MG63 (cell line): Measurements from ENCODE around the gene SPACA6. TPM values are rescaled to one million over a fixed set of nuclear protein-coding genes. Genes with fewer than 3 reads are reported as not detected.

Source experiments
- DNase-seq: peaks from one replicate; pipeline ENCODE4 v3.0.0-alpha.2; 2020
- H3K27me3 ChIP-seq: fragments of 250-450 bp; sonication (Bioruptor Pico); 2 replicates; pipeline ENCODE4 v1.5.1; 2020; ENCODE audit warnings: mild to moderate bottlenecking, moderate library complexity
- H3K36me3 ChIP-seq: fragments of 250-450 bp; sonication (Bioruptor Pico); 2 replicates; pipeline ENCODE4 v1.5.1; 2020; ENCODE audit warnings: mild to moderate bottlenecking, moderate library complexity
- H3K4me3 ChIP-seq: fragments of 250-450 bp; sonication (Bioruptor Pico); 2 replicates; pipeline ENCODE4 v1.5.1; 2020; ENCODE audit warnings: mild to moderate bottlenecking, moderate library complexity
- H3K9me3 ChIP-seq: fragments of 250-450 bp; sonication (Bioruptor Pico); 2 replicates; pipeline ENCODE4 v1.5.1; 2020; ENCODE audit warnings: mild to moderate bottlenecking, moderate library complexity
- total RNA-seq: library from RNA; depleted of rRNA; stranded (reverse); fragments of >200 nt; shearing (Covaris generic); gene quantifications from 2 replicates; pipeline ENCODE4 v1.2.3, GENCODE V29; 2014; ENCODE audit warnings: low replicate concordance; rRNA removed

The SPACA6 gene
- total RNA-seq, 1 experiment from 2014 or later = 8.2 TPM

GRCh38 chr19:51739466-51740213, 46.5 kb downstream of the SPACA6 start:
- Histone ChIP-seq H3K36me3 (no peaks in the 10 kb centered on the region), H3K27me3 (peaks cover 14% of the 10 kb centered on the region), H3K9me3 (no peaks in the 10 kb centered on the region), H3K4me3 (no peak overlapping the region)
- no peak for DNase-seq

- H3K9me3 ChIP-seq = no peaks in the 10 kb centered on the region
- H3K4me3 ChIP-seq = no peak overlapping the region
- H3K36me3 ChIP-seq = no peaks in the 10 kb centered on the region
- H3K27me3 ChIP-seq = peaks cover 14% of the 10 kb centered on the region
- no peak for DNase-seq
These were observed 47.2 kb downstream of the SPACA6 start for GRCh38 chr19:51740356-51740755.

GRCh38 chr19:51742789-51743188, 49.7 kb downstream of the SPACA6 start:
- Histone ChIP-seq H3K9me3 (no peaks in the 10 kb centered on the region), H3K4me3 (no peak overlapping the region), H3K27me3 (peaks cover 5% of the 10 kb centered on the region), H3K36me3 (no peaks in the 10 kb centered on the region)
- DNase-seq = no peak

GRCh38 chr19:51743405-51743804, 50.3 kb downstream of the SPACA6 start:
- H3K27me3 ChIP-seq = no peaks in the 10 kb centered on the region
- no peaks in the 10 kb centered on the region for H3K9me3 ChIP-seq
- no peak overlapping the region for H3K4me3 ChIP-seq
- DNase-seq = no peak
- H3K36me3 ChIP-seq = no peaks in the 10 kb centered on the region

- Histone ChIP-seq H3K4me3 (no peak overlapping the region), H3K36me3 (no peaks in the 10 kb centered on the region), H3K27me3 (no peaks in the 10 kb centered on the region; the same call in 1 of the 2 replicates), H3K9me3 (no peaks in the 10 kb centered on the region)
- no peak for DNase-seq
These were observed 53.6 kb downstream of the SPACA6 start for GRCh38 chr19:51746731-51747130.

- no peaks in the 10 kb centered on the region; the same call in 1 of the 2 replicates for H3K27me3 ChIP-seq
- no peak for DNase-seq
- no peaks in the 10 kb centered on the region for H3K9me3 ChIP-seq
- H3K36me3 ChIP-seq = no peaks in the 10 kb centered on the region
- H3K4me3 ChIP-seq = no peak overlapping the region
These were observed 56.8 kb downstream of the SPACA6 start for GRCh38 chr19:51749979-51750378.

- no peak for DNase-seq
- no peaks in the 10 kb centered on the region for H3K9me3 ChIP-seq
- H3K36me3 ChIP-seq = no peaks in the 10 kb centered on the region
- H3K27me3 ChIP-seq = no peaks in the 10 kb centered on the region; the same call in 1 of the 2 replicates
- H3K4me3 ChIP-seq = no peak overlapping the region
These were observed 57.4 kb downstream of the SPACA6 start for GRCh38 chr19:51750400-51751094.

GRCh38 chr19:51751655-51752054, 58.5 kb downstream of the SPACA6 start, which contains the start of gene FPR1:
FPR1 (minus strand) TSS chr19:51751878; CDS start chr19:51746994, 4,884 bp downstream.
- DNase-seq = no peak
- H3K9me3 ChIP-seq = no peaks in the 10 kb centered on the region

GRCh38 chr19:51754109-51754508, 61.0 kb downstream of the SPACA6 start:
- Histone ChIP-seq H3K9me3 (no peaks in the 10 kb centered on the region), H3K27me3 (no peaks in the 10 kb centered on the region; the same call in 1 of the 2 replicates), H3K36me3 (no peaks in the 10 kb centered on the region), H3K4me3 (no peak overlapping the region)
- no peak for DNase-seq

More at GRCh38 chr19:51751655-51752054, 58.5 kb downstream of the SPACA6 start, which contains the start of gene FPR1:
- no peaks in the 10 kb centered on the region; the same call in 1 of the 2 replicates for H3K27me3 ChIP-seq
- H3K36me3 ChIP-seq = no peaks in the 10 kb centered on the region
- H3K4me3 ChIP-seq = no peak within 1 kb of the TSS

- no peak for DNase-seq
- H3K9me3 ChIP-seq = no peaks in the 10 kb centered on the region
- no peaks in the 10 kb centered on the region for H3K36me3 ChIP-seq
- no peak overlapping the region for H3K4me3 ChIP-seq
- no peaks in the 10 kb centered on the region; the same call in 1 of the 2 replicates for H3K27me3 ChIP-seq
These were observed 61.6 kb downstream of the SPACA6 start for GRCh38 chr19:51754770-51755169.

Other genes starting within 250 kb of the SPACA6 start
- gene SIGLEC8, start 234.9 kb upstream of the SPACA6 start, total RNA-seq = not detected in 2 replicates
- gene CEACAM18, start 214.8 kb upstream of the SPACA6 start, total RNA-seq = not detected in 2 replicates
- gene SIGLEC12, start 191.5 kb upstream of the SPACA6 start, total RNA-seq = not detected in 2 replicates
- gene SIGLEC6, start 161.7 kb upstream of the SPACA6 start, total RNA-seq = not detected in 2 replicates
- gene ZNF175, start 122.0 kb upstream of the SPACA6 start, total RNA-seq = 2.9 and 10.9 TPM in 2 replicates
- gene SIGLEC5, start 62.9 kb upstream of the SPACA6 start, total RNA-seq = not detected in 2 replicates
- not detected in 2 replicates for gene SIGLEC14, start 46.5 kb upstream of the SPACA6 start, total RNA-seq
- not detected in 2 replicates for gene HAS1, start 30.7 kb downstream of the SPACA6 start, total RNA-seq
- not detected in 2 replicates for gene FPR1, start 58.5 kb downstream of the SPACA6 start, total RNA-seq
- gene FPR2, start 67.8 kb downstream of the SPACA6 start, total RNA-seq = not detected in 2 replicates
- gene FPR3, start 101.8 kb downstream of the SPACA6 start, total RNA-seq = not detected in 2 replicates
- 1.3 and 2.0 TPM in 2 replicates for gene ZNF577, start 194.6 kb downstream of the SPACA6 start, total RNA-seq
- 6.6 and 7.4 TPM in 2 replicates for gene ZNF649, start 211.7 kb downstream of the SPACA6 start, total RNA-seq
- 0.84 and 3.0 TPM in 2 replicates for gene ZNF613, start 234.1 kb downstream of the SPACA6 start, total RNA-seq